HK-2 (cell line): Measurements from ENCODE around the gene KERA.

Experiments used
- DNase-seq: peaks from one replicate; pipeline ENCODE4 v3.0.0-alpha.2; 2018; ENCODE audit not compliant: unreplicated experiment

The KERA gene

DNA sequence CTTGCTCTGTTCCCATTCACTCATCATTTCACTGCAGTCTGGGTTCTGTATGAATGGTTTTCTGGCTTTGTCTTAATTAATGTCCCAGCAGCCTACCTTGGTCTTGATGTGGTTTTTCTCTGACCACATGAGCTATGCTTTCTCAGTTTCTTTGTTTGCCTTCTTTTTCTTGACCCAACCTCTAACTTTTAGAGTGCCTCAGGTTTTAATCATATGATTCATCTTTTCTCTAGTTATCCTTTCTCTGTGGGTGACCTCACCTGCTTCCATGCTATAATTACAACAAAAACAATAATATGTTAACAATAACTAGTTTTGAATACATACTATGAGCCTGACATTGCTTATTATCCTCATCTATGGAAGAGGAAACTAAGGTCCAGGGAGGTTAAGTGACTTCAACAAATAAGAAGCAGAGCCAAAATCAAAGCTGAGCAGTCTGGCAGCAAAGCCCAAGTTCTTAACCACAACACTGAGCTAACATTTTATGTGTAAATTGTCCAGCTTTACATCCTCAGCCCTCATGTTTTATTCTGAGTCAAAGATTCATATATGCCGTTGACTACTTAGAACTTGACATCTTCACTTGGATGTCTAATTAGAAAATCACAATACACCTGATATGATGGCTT lies 48.4 kb downstream of the KERA start:
- DNase-seq: no peak

DNA sequence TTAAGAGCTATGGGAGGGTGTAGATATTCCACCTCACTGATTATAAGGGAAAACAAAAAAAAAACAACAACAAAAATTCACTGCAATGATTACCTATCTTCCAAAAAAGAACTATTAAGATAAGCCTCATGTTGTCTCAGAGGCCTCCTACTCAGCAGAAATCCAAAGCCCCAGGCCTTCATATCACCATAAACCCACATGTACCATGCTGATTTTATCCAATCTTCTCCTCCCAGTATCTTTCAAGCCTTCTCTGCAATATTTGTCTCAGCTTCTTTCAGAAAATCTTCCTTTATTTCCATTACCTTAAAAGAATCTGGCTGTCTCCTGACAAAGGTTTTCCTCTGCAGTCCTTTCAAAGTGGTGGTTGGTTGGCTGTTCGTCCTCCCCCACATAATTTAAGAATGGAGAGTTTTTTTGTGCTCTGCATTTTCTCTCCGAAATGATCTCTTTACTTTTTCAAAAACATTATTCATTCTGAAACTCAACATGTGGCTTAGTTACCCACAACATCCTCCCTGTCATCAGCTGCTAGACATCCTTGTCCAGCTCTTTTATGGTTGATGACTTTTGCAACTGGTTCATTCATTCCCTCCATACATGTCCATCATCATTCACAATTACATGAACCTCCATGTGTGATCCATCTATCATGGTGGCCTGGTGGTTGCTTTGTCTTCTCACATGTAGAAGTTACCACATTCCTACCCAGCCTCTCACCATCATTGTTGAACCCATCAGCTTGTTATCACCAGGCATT lies 50.1 kb downstream of the KERA start:
- no peak for DNase-seq

DNA sequence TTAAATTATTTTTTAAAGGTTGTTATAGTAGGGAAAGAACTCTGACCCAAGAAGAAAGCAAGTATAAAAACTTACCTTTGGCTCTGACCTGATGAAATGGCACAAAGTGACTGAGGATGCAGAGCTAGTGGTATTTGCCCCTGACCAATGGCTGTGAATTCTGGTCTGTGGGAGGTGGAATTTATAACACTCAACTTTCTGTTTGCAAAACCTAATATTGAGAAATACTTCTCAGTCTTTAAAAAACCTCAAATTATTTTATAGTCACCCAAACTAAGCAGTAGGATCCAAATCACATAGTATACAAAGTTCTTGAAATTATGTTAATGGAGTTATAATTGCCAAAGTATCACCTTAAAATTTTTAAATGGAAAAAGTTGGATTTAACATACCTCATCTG lies 53.0 kb downstream of the KERA start, which contains the start of gene EPYC:
TSS of gene EPYC (minus strand) at position 101 of the 400 bp plus-strand sequence. CDS start 2,407 bp downstream, outside the sequence.
- no peak for DNase-seq

DNA sequence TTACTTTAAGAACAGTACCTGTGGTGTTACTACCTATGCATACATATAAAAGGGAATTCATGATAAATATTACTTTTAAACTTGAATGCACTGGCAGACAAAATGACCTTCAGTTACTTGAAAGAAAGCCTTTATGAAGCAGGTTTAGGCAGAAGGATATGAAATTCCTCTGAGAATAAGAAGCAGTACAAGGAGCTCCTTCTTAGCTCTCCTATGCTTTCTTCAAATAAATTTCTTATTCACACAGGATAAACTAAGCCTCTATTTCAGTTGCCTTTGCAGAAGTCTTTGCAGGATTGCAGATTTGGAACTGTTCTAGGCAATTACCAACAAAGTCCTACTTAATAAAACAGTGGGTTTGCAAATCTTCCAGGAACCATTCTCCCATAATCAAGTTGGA lies 54.1 kb downstream of the KERA start:
- DNase-seq: no peak

DNA sequence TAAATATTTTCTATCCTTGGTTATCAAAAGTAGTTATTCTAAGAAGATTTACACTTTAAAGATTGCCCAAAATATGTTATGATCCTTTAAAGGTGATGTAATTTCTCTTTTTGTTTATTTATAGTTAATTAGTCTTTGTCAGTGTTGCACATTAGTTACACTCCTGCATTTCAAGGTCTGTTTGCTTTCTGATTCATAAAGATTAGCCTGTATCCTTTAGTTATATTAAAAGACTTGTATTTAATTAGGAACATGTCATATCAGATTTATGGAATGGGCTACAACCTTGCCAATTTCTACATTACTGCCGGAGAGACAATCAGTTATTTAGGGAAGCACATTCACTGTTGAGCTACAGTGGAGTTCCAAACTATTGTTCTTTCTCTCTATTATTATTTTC lies 56.5 kb downstream of the KERA start:
- no peak for DNase-seq
